ENCODE data around the gene MAGI2. TPM values are rescaled to one million over a fixed set of nuclear protein-coding genes. Genes with fewer than 3 reads are reported as not detected.

The MAGI2 gene
- total and polyA plus RNA-seq, 2 of the 13 experiments (the other 11 are each of a cell fraction or from before 2014, with no cell fraction given): 1.5 to 3.8 TPM

GRCh38 chr7:78022165-78022564 is 1431.3 kb downstream of the MAGI2 start:
- Histone ChIP-seq H3K9me3 (ENCODE audit: low read length) (no peaks in the 10 kb centered on the region), H3K79me2 (ENCODE audit: insufficient read depth, low read length) (no peaks in the 10 kb centered on the region), H3K4me3 (replicated peaks in 1 of 3; ENCODE audit: insufficient read depth in 1 of 3, low read depth in 2 of 3, low read length in 3 of 3) (no peak overlapping the region), H3K4me2 (ENCODE audit: low read depth, low read length) (no peak overlapping the region), H2AFZ (ENCODE audit: low read length) (no peak overlapping the region), H4K20me1 (ENCODE audit: insufficient read depth, low read length) (no peaks in the 10 kb centered on the region), H3K36me3 (replicated peaks in 1 of 2; ENCODE audit: control insufficient read depth in 1 of 2, insufficient read depth in 2 of 2, low read length in 2 of 2) (no peaks in the 10 kb centered on the region), H3K27me3 (ENCODE audit: control insufficient read depth in 1 of 2, insufficient read depth in 2 of 2, low read length in 2 of 2) (peaks cover 0 to 3% of the 10 kb centered on the region in 2 experiments; a peak in 2 of 5 replicates), H3K4me1 (ENCODE audit: insufficient read depth, low read length) (peaks cover 5% of the 10 kb centered on the region; the same call in 1 of the 2 replicates), H3K9ac (ENCODE audit: insufficient read depth, low read depth, low read length) (no peak overlapping the region), H3K27ac (ENCODE audit: extremely low read length, insufficient read depth, low read length) (no peak overlapping the region)
- DNase-seq (ENCODE audit: low spot score) (no peak), ATAC-seq (no peak), FAIRE-seq (no peak)
- BruUV-seq (replicated peaks): no TSS peak
- intact Hi-C loops (cut with micrococcal nuclease; ENCODE audit: unreplicated experiment): loop anchor here (5.0 to 10.0 kb wide), 2 partner anchors 80 to 903 kb away; no protein-coding TSS in a partner anchor
- 14% methylated on average over 1 of the region's 1 CpG for WGBS (ENCODE audit: low lambda C conversion rate)
- POLR2A ChIA-PET: no interaction called here
- in situ Hi-C loops (cut with HindIII; ENCODE audit: extremely low pct_ligation_motif_present, low pct_unique_long_range_greater_than_20kb): no loop called here
- CTCF ChIA-PET (ENCODE audit: low intra/inter-chr PET ratio, low total read pairs): no interaction called here
- TF ChIP-seq PPARG (CRISPR knock-in tag; conservative IDR thresholded peaks at IDR 0.05): no peak
- no peak for TF ChIP-seq ZSCAN9 (CRISPR knock-in tag; IDR thresholded peaks at IDR 0.05; ENCODE audit: borderline replicate concordance)
- TF ChIP-seq ZFP1 (CRISPR knock-in tag; IDR thresholded peaks at IDR 0.05): no peak
- TF ChIP-seq MIXL1 (CRISPR knock-in tag; IDR thresholded peaks at IDR 0.05): no peak
- TF ChIP-seq TMF1 (CRISPR knock-in tag; IDR thresholded peaks at IDR 0.05; ENCODE audit: low read depth): no peak
- TF ChIP-seq SMYD3 (CRISPR knock-in tag; IDR thresholded peaks at IDR 0.05): no peak
- TF ChIP-seq ZNF878 (CRISPR knock-in tag; IDR thresholded peaks at IDR 0.05): no peak
- TF ChIP-seq ATF1 (CRISPR knock-in tag; IDR thresholded peaks at IDR 0.05): no peak
- no peak for TF ChIP-seq HNRNPH1 (optimal IDR thresholded peaks at IDR 0.05; ENCODE audit: low read depth, low read length)
- TF ChIP-seq SRY (CRISPR knock-in tag; IDR thresholded peaks at IDR 0.05): no peak
- TF ChIP-seq ZBTB49 (CRISPR knock-in tag; IDR thresholded peaks at IDR 0.05; ENCODE audit: borderline replicate concordance): no peak
- no peak for TF ChIP-seq FOXP4 (CRISPR knock-in tag; IDR thresholded peaks at IDR 0.05)
